Skeletal muscle tissue (tissue), 4 donors: ENCODE data around the gene ACSS1. TPM values are rescaled to one million over a fixed set of nuclear protein-coding genes. Genes with fewer than 3 reads are reported as not detected.
"Not testable (repeated sequence)": the region's sequence is repeated elsewhere in the genome, so short reads cannot be mapped to it uniquely, and the experiment has no call there.

ENCODE experiments used
- H3K27ac ChIP-seq: one replicate; pipeline ENCODE4 v1.7.0; 2013; ENCODE audit warnings: mild to moderate bottlenecking, low read depth, low read length, inconsistent platforms
- H3K27me3 ChIP-seq, 3 donors: one replicate each; pipeline ENCODE4 v1.7.0; 2013; ENCODE audit warnings: low read length in 3 of 3; ENCODE audit not compliant: control insufficient read depth in 3 of 3, insufficient read depth in 3 of 3
- H3K36me3 ChIP-seq, 3 donors: one replicate each; pipeline ENCODE4 v1.7.0; 2013; ENCODE audit warnings: low read length in 3 of 3; ENCODE audit not compliant: control insufficient read depth in 3 of 3, insufficient read depth in 3 of 3
- H3K4me1 ChIP-seq, 3 donors: one replicate each; pipeline ENCODE4 v1.7.0; 2013; ENCODE audit warnings: low read length in 3 of 3, mild to moderate bottlenecking in 3 of 3; ENCODE audit not compliant: control insufficient read depth in 3 of 3, insufficient read depth in 3 of 3
- H3K4me3 ChIP-seq, 3 donors: one replicate each; pipeline ENCODE4 v1.7.0; 2013; ENCODE audit warnings: low read length in 3 of 3
- H3K9ac ChIP-seq, 3 donors: one replicate each; pipeline ENCODE4 v1.7.0; 2013; ENCODE audit warnings: low read length in 3 of 3, mild to moderate bottlenecking in 3 of 3, moderate library complexity in 2 of 3, low read depth in 1 of 3
- H3K9me3 ChIP-seq, 3 donors: one replicate each; pipeline ENCODE4 v1.7.0; 2013; ENCODE audit warnings: low read length in 3 of 3; ENCODE audit not compliant: control insufficient read depth in 3 of 3
- total RNA-seq: library from RNA; depleted of rRNA; stranded (reverse); fragments of >200 nt; gene quantifications from one replicate; pipeline ENCODE4 v1.2.3, GENCODE V29; 2014
- donor health status: Osteomylitis.

Gene ACSS1
- total RNA-seq, 1 donor from 2014 or later = 8.9 TPM

- Histone ChIP-seq H3K4me1 (peaks cover 18 to 42% (median 38%) of the 10 kb centered on the region in 3 donors), H3K27me3 (no peaks in the 10 kb centered on the region), H3K9ac (no peak overlapping the region), H3K36me3 (peaks cover 68 to 77% (median 68%) of the 10 kb centered on the region in 3 donors), H3K9me3 (no peaks in the 10 kb centered on the region), H3K4me3 (no peak overlapping the region), H3K27ac (no peak overlapping the region)
Observed at GRCh38 chr20:25008388-25009217, 49.3 kb downstream of the ACSS1 start.

GRCh38 chr20:25007491-25008305, 50.2 kb downstream of the ACSS1 start:
- Histone ChIP-seq H3K4me3 (no peak overlapping the region), H3K9me3 (no peaks in the 10 kb centered on the region), H3K27ac (no peak overlapping the region), H3K9ac (no peak overlapping the region), H3K4me1 (peaks cover 17 to 33% (median 29%) of the 10 kb centered on the region in 3 donors), H3K36me3 (peaks cover 60 to 68% (median 63%) of the 10 kb centered on the region in 3 donors), H3K27me3 (no peaks in the 10 kb centered on the region)

GRCh38 chr20:25006431-25007167, 51.3 kb downstream of the ACSS1 start:
- Histone ChIP-seq H3K4me1 (peaks cover 6 to 22% (median 18%) of the 10 kb centered on the region in 3 donors), H3K9ac (peak overlapping the region in 1 of 3 donors; percentile 25), H3K9me3 (no peaks in the 10 kb centered on the region), H3K4me3 (no peak overlapping the region), H3K27ac (no peak overlapping the region), H3K27me3 (no peaks in the 10 kb centered on the region), H3K36me3 (peaks cover 54 to 59% (median 58%) of the 10 kb centered on the region in 3 donors)

- no peaks in the 10 kb centered on the region for H3K9me3 ChIP-seq
- H3K9ac ChIP-seq = no peak overlapping the region
- no peaks in the 10 kb centered on the region for H3K27me3 ChIP-seq
- H3K4me1 ChIP-seq = peaks cover 2 to 15% (median 13%) of the 10 kb centered on the region in 3 donors
- no peak overlapping the region for H3K27ac ChIP-seq
- H3K4me3 ChIP-seq = no peak overlapping the region
- peaks cover 50 to 53% (median 52%) of the 10 kb centered on the region in 3 donors for H3K36me3 ChIP-seq
Observed at GRCh38 chr20:25005661-25006060, 52.3 kb downstream of the ACSS1 start.

GRCh38 chr20:25005220-25005619, 52.7 kb downstream of the ACSS1 start:
- H3K9ac ChIP-seq = no peak overlapping the region
- no peaks in the 10 kb centered on the region for H3K27me3 ChIP-seq
- no peak overlapping the region for H3K27ac ChIP-seq
- H3K36me3 ChIP-seq = peaks cover 46 to 49% (median 48%) of the 10 kb centered on the region in 3 donors
- peaks cover 3 to 15% (median 12%) of the 10 kb centered on the region in 3 donors for H3K4me1 ChIP-seq
- no peak overlapping the region for H3K4me3 ChIP-seq
- no peaks in the 10 kb centered on the region for H3K9me3 ChIP-seq

GRCh38 chr20:25003002-25003401, 54.9 kb downstream of the ACSS1 start:
- Histone ChIP-seq H3K36me3 (peaks cover 24 to 27% (median 26%) of the 10 kb centered on the region in 3 donors), H3K27ac (no peak overlapping the region), H3K4me3 (no peak overlapping the region), H3K9me3 (no peaks in the 10 kb centered on the region), H3K9ac (no peak overlapping the region), H3K27me3 (no peaks in the 10 kb centered on the region), H3K4me1 (peaks cover 3 to 27% (median 27%) of the 10 kb centered on the region in 3 donors)

- not testable (repeated sequence) for H3K9ac ChIP-seq, H3K9me3 ChIP-seq, H3K27ac ChIP-seq, H3K27me3 ChIP-seq, H3K4me3 ChIP-seq
- peaks cover 9 to 10% (median 10%) of the 10 kb centered on the region in 3 donors for H3K36me3 ChIP-seq
- H3K4me1 ChIP-seq = peaks cover 3 to 36% (median 30%) of the 10 kb centered on the region in 3 donors
Observed at GRCh38 chr20:25001323-25001722, 56.6 kb downstream of the ACSS1 start.

- Histone ChIP-seq H3K4me1 (peaks cover 4 to 43% (median 35%) of the 10 kb centered on the region in 3 donors), H3K4me3 (no peak overlapping the region)
Observed at GRCh38 chr20:25000268-25000801, 57.6 kb downstream of the ACSS1 start.

GRCh38 chr20:24999568-24999967, 58.4 kb downstream of the ACSS1 start:
- Histone ChIP-seq H3K27ac (peak overlapping the region; percentile 63), H3K4me1 (peaks cover 11 to 50% (median 43%) of the 10 kb centered on the region in 3 donors), H3K9me3 (no peaks in the 10 kb centered on the region), H3K9ac (no peak overlapping the region), H3K36me3 (peaks cover 0 to 5% (median 3%) of the 10 kb centered on the region in 3 donors), H3K27me3 (no peaks in the 10 kb centered on the region), H3K4me3 (no peak overlapping the region)

More at GRCh38 chr20:25000268-25000801, 57.6 kb downstream of the ACSS1 start:
- Histone ChIP-seq H3K27ac (peak overlapping the region; percentile 63), H3K27me3 (no peaks in the 10 kb centered on the region), H3K9ac (no peak overlapping the region), H3K36me3 (peaks cover 0 to 5% (median 3%) of the 10 kb centered on the region in 3 donors), H3K9me3 (no peaks in the 10 kb centered on the region)
